Neuronal stem cell (in vitro differentiated cells): Measurements from ENCODE around the gene FOXD1.

Source experiments
- DNase-seq: peaks from one replicate; pipeline ENCODE4 v3.0.0-alpha.2; 2013; ENCODE audit warnings: low spot score
- H2AFZ ChIP-seq: one replicate; pipeline ENCODE4 v1.6.1; 2013; ENCODE audit warnings: mild to moderate bottlenecking, low read length, inconsistent platforms
- H2AK5ac ChIP-seq: 2 replicates; pipeline ENCODE4 v1.6.1; 2013; ENCODE audit warnings: low read depth, mild to moderate bottlenecking, inconsistent platforms, low read length, moderate library complexity, mixed read lengths
- H2BK120ac ChIP-seq: 2 replicates; pipeline ENCODE4 v1.6.1; 2013; ENCODE audit warnings: low read depth, mild to moderate bottlenecking, inconsistent platforms, low read length, moderate library complexity, mixed read lengths
- H2BK12ac ChIP-seq: one replicate; pipeline ENCODE4 v1.6.1; 2013; ENCODE audit warnings: low read length, inconsistent platforms
- H2BK15ac ChIP-seq: 2 replicates; pipeline ENCODE4 v1.6.1; 2013; ENCODE audit warnings: mild to moderate bottlenecking, low read length, inconsistent platforms, mixed read lengths
- H2BK5ac ChIP-seq: one replicate; pipeline ENCODE4 v1.6.1; 2013; ENCODE audit warnings: inconsistent platforms, mild to moderate bottlenecking, low read length, moderate library complexity
- H3K14ac ChIP-seq: one replicate; pipeline ENCODE4 v1.6.1; 2013; ENCODE audit warnings: low read length, inconsistent platforms
- H3K18ac ChIP-seq: 2 replicates; pipeline ENCODE4 v1.6.1; 2013; ENCODE audit warnings: low read length, inconsistent platforms
- H3K23ac ChIP-seq: 2 replicates; pipeline ENCODE4 v1.6.1; 2013; ENCODE audit warnings: low read depth, mild to moderate bottlenecking, mixed read lengths, low read length, inconsistent platforms; ENCODE audit not compliant: poor library complexity
- H3K27ac ChIP-seq: replicated peaks from 3 replicates; pipeline ENCODE4 v1.5.1; 2013; ENCODE audit warnings: low read length, inconsistent platforms
- H3K27me3 ChIP-seq, 3 experiments: 2 replicates each; pipeline ENCODE4 v1.6.1; 2013; ENCODE audit warnings: low read length in 3 of 3, mild to moderate bottlenecking in 2 of 3, inconsistent platforms in 1 of 3, low read depth in 1 of 3, mixed read lengths in 1 of 3, moderate library complexity in 1 of 3; ENCODE audit not compliant: control insufficient read depth in 3 of 3, insufficient read depth in 3 of 3
- H3K36me3 ChIP-seq, 2 donors: replicated peaks in 1 of 2; 2 replicates each; pipeline ENCODE4 v1.6.1; 2013; ENCODE audit warnings: low read length in 2 of 2; ENCODE audit not compliant: control insufficient read depth in 2 of 2, insufficient read depth in 2 of 2
- H3K4ac ChIP-seq: 2 replicates; pipeline ENCODE4 v1.6.1; 2013; ENCODE audit warnings: inconsistent platforms, mild to moderate bottlenecking, low read length, moderate library complexity
- H3K4me1 ChIP-seq, 2 donors: 1 replicate in 1 of 2; 2 replicates in 1 of 2; pipeline ENCODE4 v1.6.1; 2013; ENCODE audit warnings: low read length in 2 of 2, low read depth in 1 of 2; ENCODE audit not compliant: control insufficient read depth in 2 of 2, insufficient read depth in 1 of 2
- H3K4me2 ChIP-seq: one replicate; pipeline ENCODE4 v1.6.1; 2013; ENCODE audit warnings: mild to moderate bottlenecking, low read length, inconsistent platforms; ENCODE audit not compliant: insufficient read depth, poor library complexity, severe bottlenecking
- H3K4me3 ChIP-seq, 2 donors: 2 replicates each; pipeline ENCODE4 v1.5.1; 2013; ENCODE audit warnings: low read length in 2 of 2, mild to moderate bottlenecking in 2 of 2, inconsistent platforms in 1 of 2, moderate library complexity in 1 of 2
- H3K79me1 ChIP-seq: one replicate; pipeline ENCODE4 v1.6.1; 2013; ENCODE audit warnings: low read depth, mild to moderate bottlenecking, inconsistent platforms, low read length, moderate library complexity
- H3K9ac ChIP-seq: one replicate; pipeline ENCODE4 v1.6.1; 2013; ENCODE audit warnings: mild to moderate bottlenecking, low read depth, low read length, inconsistent platforms; ENCODE audit not compliant: poor library complexity
- H3K9me3 ChIP-seq, 2 donors: replicated peaks in 1 of 2; 2 replicates each; pipeline versions ENCODE3 to v1.6.1; 2013; ENCODE audit warnings: low read length in 2 of 2, mild to moderate bottlenecking in 2 of 2, inconsistent platforms in 1 of 2, low read depth in 1 of 2, mixed read lengths in 1 of 2, moderate library complexity in 1 of 2; ENCODE audit not compliant: control insufficient read depth in 2 of 2, insufficient read depth in 1 of 2
- H4K8ac ChIP-seq: one replicate; pipeline ENCODE4 v1.6.1; 2013; ENCODE audit warnings: low read depth, mild to moderate bottlenecking, inconsistent platforms, low read length, moderate library complexity
- H4K91ac ChIP-seq: one replicate; pipeline ENCODE4 v1.6.1; 2013; ENCODE audit warnings: low read length, low read depth, mild to moderate bottlenecking, inconsistent platforms; ENCODE audit not compliant: poor library complexity
- WGBS, 2 donors: extraction: QIAGEN DNeasy Blood & Tissue Kit; methylation state at CpG; one replicate each; pipeline ENCODE4 v1.1.7; 2013; ENCODE audit warnings: missing lambda C conversion rate in 2 of 2, mixed read lengths in 1 of 2; ENCODE audit not compliant: insufficient read length in 2 of 2, insufficient replicate concordance in 1 of 2; ENCODE audit errors: extremely low coverage in 2 of 2; 5-methylcytosine and 5-hydroxymethylcytosine counted together

FOXD1 gene

DNA sequence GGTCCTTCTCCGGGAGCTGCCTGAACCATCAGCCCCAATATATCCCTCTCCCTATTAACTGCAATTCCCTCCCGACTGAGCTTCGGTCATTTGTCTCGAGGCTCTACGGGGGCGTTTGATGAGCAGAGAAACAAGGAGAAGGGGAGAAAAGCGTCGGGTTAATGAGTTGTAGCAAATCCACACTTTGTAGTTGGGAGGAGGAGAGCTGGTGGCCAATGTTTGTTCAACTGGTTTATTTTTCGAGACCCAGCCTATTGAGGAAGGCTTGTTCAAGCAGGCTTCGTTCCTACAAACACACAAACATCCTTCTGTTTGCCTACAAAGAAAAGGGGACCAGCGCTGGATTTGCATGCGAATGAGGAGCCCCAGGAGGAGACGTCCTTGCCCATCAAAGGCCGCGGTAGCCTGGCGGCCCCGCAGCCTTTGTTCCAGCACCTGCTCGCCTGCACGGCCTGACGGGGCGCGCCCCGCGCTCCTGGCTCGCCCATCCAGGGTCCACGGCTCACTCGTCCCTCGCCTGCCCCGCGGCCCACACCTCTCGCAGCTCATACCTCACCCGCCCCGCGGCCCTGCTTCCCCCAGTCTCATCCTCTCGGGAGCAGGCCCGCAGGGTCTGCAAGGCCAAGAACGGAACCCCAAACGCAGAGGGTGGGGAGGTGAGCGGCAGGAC is 4.6 kb downstream of the FOXD1 start:
- H3K4me3 ChIP-seq = no peak overlapping the region
- WGBS, 2 donors = no CpG with 5 or more reads among the region's 39 CpGs
- H3K9me3 ChIP-seq = peaks cover 4 to 6% of the 10 kb centered on the region in 2 donors

DNA sequence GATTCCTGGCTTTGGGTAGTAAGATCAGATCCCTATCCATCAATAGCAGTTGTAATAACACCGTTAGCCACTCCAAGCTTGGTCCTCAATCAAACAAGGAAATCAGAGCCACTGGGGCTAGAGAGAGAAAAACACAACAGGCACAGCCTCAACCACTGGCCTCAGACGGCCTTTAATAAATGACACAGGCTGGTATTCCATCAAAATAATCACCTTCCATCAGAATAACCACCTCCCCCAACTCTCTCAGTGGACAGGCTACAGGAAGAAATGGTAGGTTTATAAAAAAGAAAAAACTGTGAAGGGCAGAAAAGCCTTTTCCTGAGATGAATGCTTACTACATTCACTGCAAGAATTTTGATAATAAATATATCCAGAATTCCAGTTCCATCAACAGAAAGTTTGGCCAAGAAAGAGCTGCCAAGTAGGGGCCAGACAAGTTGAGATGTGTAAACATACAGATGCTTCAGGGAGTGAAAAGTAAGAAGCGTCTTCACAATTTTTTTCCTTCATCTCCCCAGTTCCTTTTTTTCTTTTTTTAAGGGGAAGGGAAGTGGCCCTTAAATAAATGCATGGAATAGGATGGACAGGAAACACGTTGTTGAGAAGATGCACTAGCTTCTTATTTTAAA is 5.5 kb downstream of the FOXD1 start:
- DNase-seq = no peak
- H3K36me3 ChIP-seq = no peaks in the 10 kb centered on the region
- H2AFZ ChIP-seq = no peak overlapping the region
- H3K18ac ChIP-seq = no peak overlapping the region
- no CpG with 5 or more reads among the region's 4 CpGs for WGBS, 2 donors
- no peak overlapping the region for H2BK12ac ChIP-seq
- H2BK5ac ChIP-seq = no peak overlapping the region
- no peak overlapping the region for H3K4me3 ChIP-seq
- H2AK5ac ChIP-seq = no peak overlapping the region
- no peak overlapping the region for H3K23ac ChIP-seq
- no peak overlapping the region for H3K9ac ChIP-seq
- no peak overlapping the region for H2BK120ac ChIP-seq
- peaks cover 4 to 6% of the 10 kb centered on the region in 2 donors for H3K9me3 ChIP-seq
- H3K14ac ChIP-seq = no peak overlapping the region
- H3K4me1 ChIP-seq = peaks cover 0 to 3% of the 10 kb centered on the region in 2 donors
- peaks cover 27 to 89% (median 74%) of the 10 kb centered on the region in 3 experiments for H3K27me3 ChIP-seq
- H4K8ac ChIP-seq = no peak overlapping the region
- no peak overlapping the region for H3K4ac ChIP-seq
- H3K79me1 ChIP-seq = no peaks in the 10 kb centered on the region
- no peak overlapping the region for H3K4me2 ChIP-seq
- H3K27ac ChIP-seq = no peak overlapping the region
- H2BK15ac ChIP-seq = no peak overlapping the region
- H4K91ac ChIP-seq = no peak overlapping the region

More for the DNA sequence above, 4.6 kb downstream of the FOXD1 start:
- no peaks in the 10 kb centered on the region for H3K79me1 ChIP-seq
- DNase-seq = no peak
- peaks cover 0 to 5% of the 10 kb centered on the region in 2 donors for H3K4me1 ChIP-seq
- no peak overlapping the region for H3K14ac ChIP-seq
- H2BK120ac ChIP-seq = no peak overlapping the region
- H2BK12ac ChIP-seq = no peak overlapping the region
- no peak overlapping the region for H3K4me2 ChIP-seq
- H4K8ac ChIP-seq = no peak overlapping the region
- H3K23ac ChIP-seq = no peak overlapping the region
- peak overlapping the region; percentile 24 for H3K18ac ChIP-seq
- H3K27ac ChIP-seq = no peak overlapping the region
- no peaks in the 10 kb centered on the region for H3K36me3 ChIP-seq
- H3K9ac ChIP-seq = no peak overlapping the region
- H2AFZ ChIP-seq = peak overlapping the region; percentile 64
- peak overlapping the region; percentile 47 for H2BK15ac ChIP-seq
- peaks cover 31 to 87% (median 74%) of the 10 kb centered on the region in 3 experiments for H3K27me3 ChIP-seq
- no peak overlapping the region for H3K4ac ChIP-seq
- H2AK5ac ChIP-seq = no peak overlapping the region
- peak overlapping the region; percentile 48 for H2BK5ac ChIP-seq
- H4K91ac ChIP-seq = no peak overlapping the region

DNA sequence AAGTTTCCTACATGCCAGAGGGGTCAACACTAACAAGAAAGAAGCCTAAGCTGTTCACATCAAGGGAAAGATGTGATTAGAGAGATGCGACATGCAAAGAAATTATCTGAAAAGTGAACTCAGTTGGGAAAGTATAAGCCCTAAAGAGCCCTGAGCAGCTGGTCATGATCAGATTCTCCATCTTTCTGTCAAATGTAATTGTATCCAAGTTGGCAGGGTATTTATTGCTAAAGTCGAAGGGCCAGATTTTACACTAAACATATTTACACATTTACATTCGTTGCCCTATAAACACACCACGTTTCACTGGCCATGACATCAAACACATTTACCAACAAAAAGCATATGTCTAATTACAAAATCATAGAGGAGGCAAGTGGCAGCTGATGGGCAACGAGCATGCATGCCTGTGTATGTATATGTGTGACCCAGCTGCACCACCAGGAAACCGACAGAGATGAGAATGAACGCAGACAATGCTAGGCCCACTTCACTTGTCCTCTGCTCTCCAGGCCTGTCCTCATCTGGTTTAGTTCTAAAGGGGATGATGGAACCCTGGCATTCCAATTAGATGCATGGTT is 6.3 kb downstream of the FOXD1 start:
- no peak overlapping the region for H3K4me2 ChIP-seq
- no peak overlapping the region for H3K9ac ChIP-seq
- H3K4ac ChIP-seq = no peak overlapping the region
- no peak overlapping the region for H2AK5ac ChIP-seq
- peaks cover 26 to 94% (median 74%) of the 10 kb centered on the region in 3 experiments for H3K27me3 ChIP-seq
- no CpG with 5 or more reads among the region's 7 CpGs for WGBS, 2 donors
- H3K36me3 ChIP-seq = no peaks in the 10 kb centered on the region
- H3K27ac ChIP-seq = no peak overlapping the region
- H2BK12ac ChIP-seq = no peak overlapping the region
- H3K14ac ChIP-seq = no peak overlapping the region
- peaks cover 0 to 3% of the 10 kb centered on the region in 2 donors for H3K4me1 ChIP-seq
- H2BK15ac ChIP-seq = no peak overlapping the region
- no peak overlapping the region for H3K23ac ChIP-seq
- no peak overlapping the region for H2BK120ac ChIP-seq
- no peak overlapping the region for H2AFZ ChIP-seq
- no peak overlapping the region for H2BK5ac ChIP-seq
- peaks cover 4 to 6% of the 10 kb centered on the region in 2 donors for H3K9me3 ChIP-seq
- H3K4me3 ChIP-seq = no peak overlapping the region
- no peak overlapping the region for H4K91ac ChIP-seq
- H3K79me1 ChIP-seq = no peaks in the 10 kb centered on the region
- H4K8ac ChIP-seq = no peak overlapping the region
- H3K18ac ChIP-seq = no peak overlapping the region
- DNase-seq = no peak

DNA sequence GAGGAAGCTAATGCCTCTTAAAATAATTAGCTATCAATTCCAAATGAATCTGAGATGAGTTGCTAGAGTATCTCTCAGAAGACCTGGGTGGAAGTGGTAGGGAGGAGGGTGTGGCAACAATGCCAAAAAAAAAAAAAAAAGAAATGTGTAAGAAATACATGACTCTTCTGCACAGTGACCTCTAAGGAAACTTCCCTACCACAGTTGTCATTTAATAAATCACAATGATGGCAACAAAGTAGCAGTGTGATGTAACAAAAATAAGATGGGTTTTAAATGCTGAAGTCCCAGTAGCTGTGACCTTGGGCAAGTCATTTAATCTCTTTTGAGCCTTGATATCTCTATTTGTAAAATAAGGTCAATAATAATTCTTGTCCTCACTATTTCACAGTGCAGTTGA is 7.2 kb downstream of the FOXD1 start:
- Histone ChIP-seq H2AK5ac (no peak overlapping the region), H4K91ac (no peak overlapping the region), H3K27ac (no peak overlapping the region), H2BK120ac (no peak overlapping the region), H3K79me1 (no peaks in the 10 kb centered on the region), H4K8ac (no peak overlapping the region), H3K14ac (no peak overlapping the region), H2BK15ac (no peak overlapping the region), H3K36me3 (no peaks in the 10 kb centered on the region), H3K4ac (no peak overlapping the region), H3K4me2 (no peak overlapping the region), H3K9me3 (peaks cover 4 to 6% of the 10 kb centered on the region in 2 donors), H2BK5ac (no peak overlapping the region), H2BK12ac (no peak overlapping the region), H3K27me3 (peaks cover 21 to 98% (median 74%) of the 10 kb centered on the region in 3 experiments), H3K4me1 (peaks cover 0 to 4% of the 10 kb centered on the region in 2 donors), H3K18ac (no peak overlapping the region), H3K9ac (no peak overlapping the region), H3K4me3 (no peak overlapping the region), H2AFZ (no peak overlapping the region), H3K23ac (no peak overlapping the region)
- no peak for DNase-seq
